Aorta (tissue), 5 donors: ENCODE measurements around the gene ME1. TPM values are rescaled to one million over a fixed set of nuclear protein-coding genes. Genes with fewer than 3 reads are reported as not detected.
"Not testable (repeated sequence)": the region's sequence is repeated elsewhere in the genome, so short reads cannot be mapped to it uniquely, and the experiment has no call there.

ENCODE experiments used
- ATAC-seq: fragments of 200-7000 bp; cut with Tn5 transposase; one replicate; pipeline ENCODE4 v1.9.1; 2022; ENCODE audit warnings: moderate library complexity; ENCODE audit not compliant: low FRiP score
- DNase-seq, 2 donors: peaks; one replicate each; pipeline ENCODE4 v3.0.0-alpha.2; 2020
- H3K27ac ChIP-seq, 2 donors: one replicate each; pipeline ENCODE4 v1.5.1; 2013; ENCODE audit warnings: low read length in 2 of 2, mild to moderate bottlenecking in 2 of 2, moderate library complexity in 2 of 2, control low read depth in 1 of 2, inconsistent platforms in 1 of 2, low read depth in 1 of 2
- H3K27me3 ChIP-seq, 2 donors: one replicate each; pipeline ENCODE4 v1.6.1; 2013; ENCODE audit warnings: control low read depth in 1 of 2, low read length in 1 of 2, mild to moderate bottlenecking in 1 of 2, moderate library complexity in 1 of 2; ENCODE audit not compliant: insufficient read depth in 2 of 2, control insufficient read depth in 1 of 2
- H3K36me3 ChIP-seq, 2 donors: one replicate each; pipeline ENCODE4 v1.6.1; 2013; ENCODE audit warnings: control low read depth in 1 of 2, low read length in 1 of 2, mild to moderate bottlenecking in 1 of 2; ENCODE audit not compliant: insufficient read depth in 2 of 2, control insufficient read depth in 1 of 2
- H3K4me1 ChIP-seq, 2 donors: one replicate each; pipeline ENCODE4 v1.6.1; 2013; ENCODE audit warnings: low read length in 2 of 2, control low read depth in 1 of 2, mild to moderate bottlenecking in 1 of 2, moderate library complexity in 1 of 2; ENCODE audit not compliant: insufficient read depth in 2 of 2, control insufficient read depth in 1 of 2
- H3K4me3 ChIP-seq, 2 donors: one replicate each; pipeline ENCODE4 v1.5.1; 2013; ENCODE audit warnings: low read length in 2 of 2, control low read depth in 1 of 2, mild to moderate bottlenecking in 1 of 2
- H3K9me3 ChIP-seq: one replicate; pipeline ENCODE4 v1.6.1; 2013; ENCODE audit warnings: mild to moderate bottlenecking, low read length; ENCODE audit not compliant: control insufficient read depth
- WGBS, 2 donors: extraction: QIAGEN DNeasy Blood & Tissue Kit; methylation state at CpG; one replicate each; pipeline ENCODE4 v1.1.7; 2013; 5-methylcytosine and 5-hydroxymethylcytosine counted together
- intact Hi-C, 2 donors: fragments of 100-400 bp; cut with DNase I; formaldehyde crosslinking; loops; one replicate each; pipeline versions ENCODE4 v1.14.2 to v1.15.0; 2022
- polyA plus RNA-seq, 2 donors: library from polyadenylated mRNA; stranded (reverse); fragments of 200-250 nt; gene quantifications; one replicate each; pipeline ENCODE4 v1.2.3, GENCODE V29; 2013
- total RNA-seq, 2 donors: library from RNA; stranded (reverse); fragmentation: NEBNext Ultra II Directional; extraction: Animal tissue kit (Norgen Biotek cat#: 25700); gene quantifications; one replicate each; pipeline ENCODE4 v1.2.1, GENCODE V29; 2021
- donor health status: healthy with polysubstance abuse.
- donor health status: Bipolar disorder and iron deficiency.
- donor health status: DM: no; HTN: no; CAD: no.
- donor health status: DM: no; HTN: no; CAD: no.
- donor health status: DM: yes; HTN: yes; CAD: no.

Gene ME1
- total and polyA plus RNA-seq, 4 donors: 10.9 to 21.0 (median 16.5) TPM

GRCh38 chr6:83192456-83192855 lies 238.4 kb downstream of the ME1 start:
- Histone ChIP-seq H3K4me3 (peak overlapping the region; percentile 77 to 93), H3K27me3 (no peaks in the 10 kb centered on the region), H3K9me3 (no peaks in the 10 kb centered on the region), H3K27ac (peak overlapping the region in 1 of 2 donors; percentile 61), H3K4me1 (no peaks in the 10 kb centered on the region), H3K36me3 (no peaks in the 10 kb centered on the region)
- intact Hi-C loops: loop anchor here in 1 of 2 donors (5.0 kb wide), 1 partner anchor 125 kb away; the partner anchor contains the start of genes DOP1A and UBE3D
- ATAC-seq: no peak
- no peak for DNase-seq
- 0% methylated on average over 4 of the region's 4 CpGs for whole genome bisulfite sequencing, 2 donors

- WGBS, 2 donors: 78 to 80% methylated on average over 17 to 18 of the region's 18 CpGs
- not testable (repeated sequence) for H3K9me3 ChIP-seq, H3K36me3 ChIP-seq, H3K4me1 ChIP-seq, ATAC-seq, H3K27ac ChIP-seq, DNase-seq, H3K27me3 ChIP-seq
- intact Hi-C loops: loop anchor here in 1 of 2 donors (5.0 kb wide), 1 partner anchor 125 kb away; the partner anchor contains the start of genes DOP1A and UBE3D
- peak overlapping the region in 1 of 2 donors; percentile 77 for H3K4me3 ChIP-seq
These were observed 238.9 kb downstream of the ME1 start for GRCh38 chr6:83191974-83192373.

GRCh38 chr6:83190626-83191025 lies 240.2 kb downstream of the ME1 start:
- Histone ChIP-seq H3K27me3 (no peaks in the 10 kb centered on the region), H3K4me1 (no peaks in the 10 kb centered on the region), H3K9me3 (no peaks in the 10 kb centered on the region), H3K4me3 (no peak overlapping the region), H3K36me3 (peaks cover 3 to 4% of the 10 kb centered on the region in 2 donors), H3K27ac (no peak overlapping the region)
- intact Hi-C loops: loop anchor here in 1 of 2 donors (5.0 kb wide), 1 partner anchor 123 kb away; the partner anchor contains the start of genes DOP1A and UBE3D
- ATAC-seq: no peak
- 91 to 93% methylated on average over 6 of the region's 6 CpGs for WGBS, 2 donors
- DNase-seq: no peak

- H3K4me3 ChIP-seq: no peak overlapping the region
- intact Hi-C loops: no loop called here
- H3K36me3 ChIP-seq: peaks cover 3 to 7% of the 10 kb centered on the region in 2 donors
- ATAC-seq: no peak
- no peak for DNase-seq
- H3K27ac ChIP-seq: no peak overlapping the region
- peaks cover 0 to under 1% of the 10 kb centered on the region in 2 donors for H3K4me1 ChIP-seq
- 59 to 66% methylated on average over 3 of the region's 3 CpGs for WGBS, 2 donors
- H3K27me3 ChIP-seq: no peaks in the 10 kb centered on the region
- H3K9me3 ChIP-seq: no peaks in the 10 kb centered on the region
These were observed 242.3 kb downstream of the ME1 start for GRCh38 chr6:83188501-83188900.

- H3K4me1 ChIP-seq: peaks cover 0 to 3% of the 10 kb centered on the region in 2 donors
- H3K27me3 ChIP-seq: no peaks in the 10 kb centered on the region
- intact Hi-C loops: no loop called here
- no peak overlapping the region for H3K4me3 ChIP-seq
- ATAC-seq (no peak), DNase-seq (no peak)
- no peak overlapping the region for H3K27ac ChIP-seq
- WGBS, 2 donors: 94 to 97% methylated on average over 2 of the region's 2 CpGs
- H3K36me3 ChIP-seq: peaks cover 5 to 11% of the 10 kb centered on the region in 2 donors
- no peaks in the 10 kb centered on the region for H3K9me3 ChIP-seq
These were observed 245.8 kb downstream of the ME1 start for GRCh38 chr6:83185096-83185495.

- no peak overlapping the region for H3K4me3 ChIP-seq
- 48 to 53% methylated on average over 9 of the region's 9 CpGs for WGBS, 2 donors
- H3K27me3 ChIP-seq: no peaks in the 10 kb centered on the region
- peak in 1 of 2 donors; percentile 45 for DNase-seq
- no peaks in the 10 kb centered on the region for H3K9me3 ChIP-seq
- no peak overlapping the region for H3K27ac ChIP-seq
- H3K4me1 ChIP-seq: peaks cover 0 to 3% of the 10 kb centered on the region in 2 donors
- intact Hi-C loops: no loop called here
- H3K36me3 ChIP-seq: peaks cover 5 to 11% of the 10 kb centered on the region in 2 donors
- peak; percentile 64 for ATAC-seq
These were observed 247.6 kb downstream of the ME1 start for GRCh38 chr6:83183082-83183828.

- no peak for DNase-seq
- WGBS, 2 donors: 77 to 88% methylated on average over 1 of the region's 1 CpG
- Histone ChIP-seq H3K9me3 (no peaks in the 10 kb centered on the region), H3K27ac (no peak overlapping the region), H3K4me3 (no peak overlapping the region), H3K4me1 (peaks cover 0 to 3% of the 10 kb centered on the region in 2 donors), H3K27me3 (no peaks in the 10 kb centered on the region), H3K36me3 (peaks cover 5 to 11% of the 10 kb centered on the region in 2 donors)
- ATAC-seq: no peak
- intact Hi-C loops: no loop called here
These were observed 248.7 kb downstream of the ME1 start for GRCh38 chr6:83182114-83182513.

GRCh38 chr6:83180426-83180950 lies 250.4 kb downstream of the ME1 start:
- Histone ChIP-seq H3K27ac (no peak overlapping the region), H3K9me3 (no peaks in the 10 kb centered on the region), H3K36me3 (peaks cover 2 to 7% of the 10 kb centered on the region in 2 donors), H3K27me3 (no peaks in the 10 kb centered on the region), H3K4me1 (peaks cover 0 to 3% of the 10 kb centered on the region in 2 donors), H3K4me3 (no peak overlapping the region)
- intact Hi-C loops: no loop called here
- ATAC-seq (no peak), DNase-seq (no peak)

- H3K4me3 ChIP-seq: no peak overlapping the region
- no peaks in the 10 kb centered on the region for H3K9me3 ChIP-seq
- H3K4me1 ChIP-seq: no peaks in the 10 kb centered on the region
- ATAC-seq (no peak), DNase-seq (no peak)
- peaks cover 5 to 8% of the 10 kb centered on the region in 2 donors for H3K36me3 ChIP-seq
- WGBS, 2 donors: 88 to 92% methylated on average over 4 of the region's 4 CpGs
- no peaks in the 10 kb centered on the region for H3K27me3 ChIP-seq
- intact Hi-C loops: loop anchor here in 1 of 2 donors (5.0 kb wide), 1 partner anchor 34 kb away; no protein-coding TSS in a partner anchor
- no peak overlapping the region for H3K27ac ChIP-seq
These were observed 254.6 kb downstream of the ME1 start for GRCh38 chr6:83176246-83176645.
